GM21717 (cell line): ENCODE data around the gene MAGOH.
"Not testable (repeated sequence)": the region's sequence is repeated elsewhere in the genome, so short reads cannot be mapped to it uniquely, and the experiment has no call there.

Source experiments
- ATAC-seq: cut with Tn5 transposase; IDR thresholded peaks from one replicate; pipeline ENCODE4 v1.9.1; 2021; ENCODE audit warnings: mild to moderate bottlenecking, moderate library complexity; ENCODE audit not compliant: unreplicated experiment

MAGOH gene

GRCh38 chr1:53190210-53190611 lies 48.1 kb downstream of the MAGOH start:
- ATAC-seq: no peak

GRCh38 chr1:53189061-53189460 lies 49.3 kb downstream of the MAGOH start:
- ATAC-seq: no peak

GRCh38 chr1:53188099-53188498 lies 50.2 kb downstream of the MAGOH start:
- ATAC-seq: no peak

GRCh38 chr1:53187401-53187800 lies 50.9 kb downstream of the MAGOH start:
- ATAC-seq: no peak

- no peak for ATAC-seq
Measured at GRCh38 chr1:53186533-53186932, 51.8 kb downstream of the MAGOH start.

GRCh38 chr1:53185955-53186297 lies 52.4 kb downstream of the MAGOH start:
- not testable (repeated sequence) for ATAC-seq

GRCh38 chr1:53183095-53183990 lies 55.0 kb downstream of the MAGOH start:
- no peak for ATAC-seq

GRCh38 chr1:53182716-53183094 lies 55.6 kb downstream of the MAGOH start:
- ATAC-seq: no peak

- ATAC-seq: no peak
Measured at GRCh38 chr1:53182111-53182593, 56.2 kb downstream of the MAGOH start.

- ATAC-seq: no peak
Measured at GRCh38 chr1:53180951-53181350, 57.4 kb downstream of the MAGOH start.

- no peak for ATAC-seq
Measured at GRCh38 chr1:53180226-53180625, 58.1 kb downstream of the MAGOH start.
